ENCODE measurements around the gene DNLZ. TPM values are rescaled to one million over a fixed set of nuclear protein-coding genes. Genes with fewer than 3 reads are reported as not detected.
A peak's percentile ranks its signal among the peaks of the same experiment; 100 is the strongest.
"Not testable (repeated sequence)": the region's sequence is repeated elsewhere in the genome, so short reads cannot be mapped to it uniquely, and the experiment has no call there.

DNLZ gene
- total and polyA plus RNA-seq, 5 donors from 2014 or later: 25.5 to 67.9 (median 57.6) TPM

DNA sequence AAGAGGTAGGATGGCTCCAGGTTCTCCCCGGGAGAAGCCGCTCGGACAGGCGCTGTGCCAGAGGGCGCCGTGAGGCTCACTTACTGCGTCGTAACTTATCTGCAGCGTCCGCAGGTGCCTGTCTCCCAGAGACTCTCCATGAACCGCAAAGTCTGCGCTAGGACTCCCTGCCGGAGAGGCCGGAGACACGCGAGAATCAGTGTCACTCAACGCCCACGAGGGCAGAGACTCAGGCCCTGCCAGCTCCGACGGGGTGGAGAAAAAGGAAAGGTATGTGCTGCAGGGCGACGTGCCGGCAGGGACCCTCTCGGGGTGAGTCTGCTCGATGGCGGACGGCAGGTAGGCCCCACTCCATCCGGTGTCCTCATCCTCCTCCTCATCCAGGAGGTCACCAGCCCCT, 43.5 kb upstream of the DNLZ start:
- not testable (repeated sequence) for H3K36me3 ChIP-seq (ENCODE audit: control insufficient read depth, insufficient read depth, low read length); H3K27ac Mint-ChIP-seq; H3K27me3 Mint-ChIP-seq; H3K27me3 ChIP-seq (ENCODE audit: control insufficient read depth, insufficient read depth, low read length); ATAC-seq (ENCODE audit: low read depth in 2 of 2); H3K27ac ChIP-seq (ENCODE audit: insufficient read depth, low read length, poor library complexity, severe bottlenecking); H3K4me3 ChIP-seq (ENCODE audit: low read depth, low read length); H3K9me3 ChIP-seq (ENCODE audit: control insufficient read depth in 2 of 2, low read length in 2 of 2); H3K9me3 Mint-ChIP-seq; DNase-seq
- peaks cover 59% of the 10 kb centered on the region for H3K4me1 ChIP-seq (ENCODE audit: control insufficient read depth, insufficient read depth, low read length, poor library complexity, severe bottlenecking)
- H3K4me3 Mint-ChIP-seq: peak overlapping the region in 1 of 4 donors; percentile 74
- H3K36me3 Mint-ChIP-seq: peaks cover 13% of the 10 kb centered on the region
- peaks cover 9 to 74% (median 45%) of the 10 kb centered on the region in 4 donors for H3K4me1 Mint-ChIP-seq

DNA sequence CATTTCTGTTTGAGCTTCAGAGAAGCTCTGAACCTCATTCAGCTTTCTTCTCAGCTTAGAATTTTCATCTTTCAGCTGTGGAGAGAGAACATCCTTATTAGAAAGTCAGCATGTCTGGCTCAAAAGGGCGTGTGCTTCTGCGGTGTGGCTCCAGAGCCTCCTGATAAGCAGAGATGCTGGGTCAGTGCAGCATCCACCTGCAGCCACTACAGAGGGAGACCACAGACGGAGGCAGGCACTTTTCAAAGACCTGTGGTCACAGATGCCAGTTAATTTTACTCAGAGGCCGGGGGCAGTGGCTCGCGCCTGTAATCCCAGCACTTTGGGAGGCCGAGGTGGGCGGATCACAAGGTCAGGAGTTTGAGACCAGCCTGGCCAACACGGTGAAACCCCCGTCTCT, 42.4 kb upstream of the DNLZ start:
- Mint-ChIP-seq H3K27ac (peak overlapping the region in 1 of 3 donors; percentile 90), H3K4me1 (peaks cover 9 to 66% (median 36%) of the 10 kb centered on the region in 4 donors), H3K36me3 (peaks cover 11% of the 10 kb centered on the region), H3K4me3 (peak overlapping the region in 2 of 4 donors; percentile 27 to 90)
- not testable (repeated sequence) for DNase-seq; H3K9me3 Mint-ChIP-seq; H3K27me3 ChIP-seq (ENCODE audit: control insufficient read depth, insufficient read depth, low read length); H3K9me3 ChIP-seq (ENCODE audit: control insufficient read depth in 2 of 2, low read length in 2 of 2); ATAC-seq (ENCODE audit: low read depth in 2 of 2); H3K36me3 ChIP-seq (ENCODE audit: control insufficient read depth, insufficient read depth, low read length); H3K27me3 Mint-ChIP-seq; H3K4me3 ChIP-seq (ENCODE audit: low read depth, low read length)
- peak overlapping the region; percentile 85 for H3K27ac ChIP-seq (ENCODE audit: insufficient read depth, low read length, poor library complexity, severe bottlenecking)
- peaks cover 48% of the 10 kb centered on the region for H3K4me1 ChIP-seq (ENCODE audit: control insufficient read depth, insufficient read depth, low read length, poor library complexity, severe bottlenecking)

DNA sequence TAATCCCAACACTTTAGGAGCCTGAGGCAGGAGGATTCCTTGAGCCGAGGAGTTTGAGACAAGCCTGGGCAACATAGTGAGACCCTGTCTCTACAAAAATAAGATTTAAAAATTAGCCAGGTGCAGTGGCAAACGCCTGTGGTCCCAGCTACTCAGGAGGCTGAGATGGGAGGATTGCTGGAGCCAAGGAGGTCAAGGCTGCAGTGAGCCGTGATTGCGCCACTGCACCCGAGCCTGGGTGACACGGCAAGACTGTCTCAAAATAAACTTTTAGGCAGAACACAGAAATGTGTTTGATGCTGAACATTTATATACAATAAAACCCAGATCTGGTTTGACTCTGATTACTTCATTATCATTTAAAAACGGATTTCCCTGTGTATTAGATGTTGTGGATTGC, 41.9 kb upstream of the DNLZ start:
- Histone ChIP-seq H3K4me1 (ENCODE audit: control insufficient read depth, insufficient read depth, low read length, poor library complexity, severe bottlenecking) (peaks cover 49% of the 10 kb centered on the region), H3K4me3 (ENCODE audit: low read depth, low read length) (no peak overlapping the region), H3K27me3 (ENCODE audit: control insufficient read depth, insufficient read depth, low read length) (no peaks in the 10 kb centered on the region), H3K36me3 (ENCODE audit: control insufficient read depth, insufficient read depth, low read length) (peaks cover 10% of the 10 kb centered on the region), H3K27ac (ENCODE audit: insufficient read depth, low read length, poor library complexity, severe bottlenecking) (peak overlapping the region; percentile 85), H3K9me3 (ENCODE audit: control insufficient read depth in 2 of 2, low read length in 2 of 2) (no peaks in the 10 kb centered on the region)
- Mint-ChIP-seq H3K4me1 (peaks cover 9 to 66% (median 35%) of the 10 kb centered on the region in 4 donors), H3K27ac (peak overlapping the region in 1 of 3 donors; percentile 90), H3K27me3 (no peaks in the 10 kb centered on the region), H3K36me3 (peaks cover 11% of the 10 kb centered on the region), H3K9me3 (no peaks in the 10 kb centered on the region), H3K4me3 (peak overlapping the region in 2 of 4 donors; percentile 16 to 90)
- DNase-seq (no peak), ATAC-seq (ENCODE audit: low read depth in 2 of 2) (no peak)

DNA sequence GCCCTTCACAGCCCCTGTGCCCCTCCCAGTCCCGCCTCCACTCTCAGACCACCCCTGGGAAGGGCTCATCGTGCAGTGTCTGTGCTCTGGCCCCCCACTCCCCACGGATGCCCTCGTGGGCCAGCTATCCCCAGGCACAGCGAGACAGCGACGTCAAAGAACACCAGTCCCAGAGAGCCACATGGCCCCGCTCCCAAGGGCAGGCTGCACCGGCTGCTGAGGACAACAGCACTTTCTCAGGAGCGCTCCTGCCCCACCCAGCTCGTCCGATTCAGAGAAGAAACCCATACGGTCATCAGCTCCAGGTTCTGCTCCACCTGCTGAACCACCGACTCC, 41.2 kb upstream of the DNLZ start:
- H3K27ac ChIP-seq (ENCODE audit: insufficient read depth, low read length, poor library complexity, severe bottlenecking): peak overlapping the region; percentile 85
- DNase-seq (no peak), ATAC-seq (ENCODE audit: low read depth in 2 of 2) (no peak)
- H3K36me3 Mint-ChIP-seq: peaks cover 11% of the 10 kb centered on the region
- peak overlapping the region; percentile 58 to 90 (median 90) for H3K27ac Mint-ChIP-seq
- no peaks in the 10 kb centered on the region for H3K9me3 ChIP-seq (ENCODE audit: control insufficient read depth in 2 of 2, low read length in 2 of 2)
- peaks cover 10% of the 10 kb centered on the region for H3K36me3 ChIP-seq (ENCODE audit: control insufficient read depth, insufficient read depth, low read length)
- no peaks in the 10 kb centered on the region for H3K27me3 Mint-ChIP-seq
- H3K4me1 ChIP-seq (ENCODE audit: control insufficient read depth, insufficient read depth, low read length, poor library complexity, severe bottlenecking): peaks cover 51% of the 10 kb centered on the region
- peaks cover 9 to 65% (median 35%) of the 10 kb centered on the region in 4 donors for H3K4me1 Mint-ChIP-seq
- peak overlapping the region; percentile 55 for H3K4me3 ChIP-seq (ENCODE audit: low read depth, low read length)
- peak overlapping the region; percentile 16 to 90 (median 76) for H3K4me3 Mint-ChIP-seq
- H3K27me3 ChIP-seq (ENCODE audit: control insufficient read depth, insufficient read depth, low read length): no peaks in the 10 kb centered on the region
- H3K9me3 Mint-ChIP-seq: no peaks in the 10 kb centered on the region

GRCh38 chr9:136403915-136404800, 40.6 kb upstream of the DNLZ start:
- peak overlapping the region; percentile 76 to 94 (median 83) for H3K4me3 Mint-ChIP-seq
- H3K27ac Mint-ChIP-seq: peak overlapping the region; percentile 87 to 90 (median 90)
- Histone ChIP-seq H3K36me3 (ENCODE audit: control insufficient read depth, insufficient read depth, low read length) (peaks cover 10% of the 10 kb centered on the region), H3K27ac (ENCODE audit: insufficient read depth, low read length, poor library complexity, severe bottlenecking) (peak overlapping the region; percentile 85), H3K9me3 (ENCODE audit: control insufficient read depth in 2 of 2, low read length in 2 of 2) (no peaks in the 10 kb centered on the region), H3K4me3 (ENCODE audit: low read depth, low read length) (peak overlapping the region; percentile 55), H3K4me1 (ENCODE audit: control insufficient read depth, insufficient read depth, low read length, poor library complexity, severe bottlenecking) (peaks cover 50% of the 10 kb centered on the region), H3K27me3 (ENCODE audit: control insufficient read depth, insufficient read depth, low read length) (no peaks in the 10 kb centered on the region)
- H3K36me3 Mint-ChIP-seq: peaks cover 11% of the 10 kb centered on the region
- no peak for ATAC-seq (ENCODE audit: low read depth in 2 of 2)
- H3K27me3 Mint-ChIP-seq: no peaks in the 10 kb centered on the region
- peaks cover 9 to 62% (median 35%) of the 10 kb centered on the region in 4 donors for H3K4me1 Mint-ChIP-seq
- no peaks in the 10 kb centered on the region for H3K9me3 Mint-ChIP-seq
- DNase-seq: peak; percentile 35 to 72 (median 39)

DNA sequence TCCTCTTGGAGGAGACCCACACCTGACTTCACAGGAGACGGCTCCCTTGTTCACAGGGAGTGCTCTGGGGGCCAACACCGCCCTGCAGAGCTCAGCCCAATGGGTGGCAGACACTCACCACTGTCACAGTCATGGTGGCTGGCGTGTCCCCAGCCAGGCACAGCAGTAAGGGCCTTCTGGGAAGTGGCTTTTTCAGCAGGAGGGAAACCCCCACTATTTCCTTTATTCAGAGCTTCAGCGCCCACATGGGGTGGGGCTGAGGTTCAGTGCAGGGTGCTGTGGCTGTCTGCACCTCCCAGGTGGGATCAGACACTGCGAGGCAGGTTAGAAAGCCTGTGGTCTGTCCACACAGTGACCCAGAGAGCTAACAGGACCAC, 40.0 kb upstream of the DNLZ start:
- Mint-ChIP-seq H3K27me3 (no peaks in the 10 kb centered on the region), H3K9me3 (no peaks in the 10 kb centered on the region), H3K4me3 (peak overlapping the region; percentile 72 to 94 (median 83)), H3K27ac (peak overlapping the region; percentile 87 to 90 (median 90)), H3K4me1 (peaks cover 9 to 62% (median 35%) of the 10 kb centered on the region in 4 donors), H3K36me3 (peaks cover 6% of the 10 kb centered on the region)
- peaks cover 10% of the 10 kb centered on the region for H3K36me3 ChIP-seq (ENCODE audit: control insufficient read depth, insufficient read depth, low read length)
- H3K4me1 ChIP-seq (ENCODE audit: control insufficient read depth, insufficient read depth, low read length, poor library complexity, severe bottlenecking): peaks cover 50% of the 10 kb centered on the region
- H3K4me3 ChIP-seq (ENCODE audit: low read depth, low read length): peak overlapping the region; percentile 13
- no peaks in the 10 kb centered on the region for H3K27me3 ChIP-seq (ENCODE audit: control insufficient read depth, insufficient read depth, low read length)
- peak overlapping the region; percentile 85 for H3K27ac ChIP-seq (ENCODE audit: insufficient read depth, low read length, poor library complexity, severe bottlenecking)
- no peaks in the 10 kb centered on the region for H3K9me3 ChIP-seq (ENCODE audit: control insufficient read depth in 2 of 2, low read length in 2 of 2)
- DNase-seq: peak; percentile 57 to 89 (median 71)
- ATAC-seq (ENCODE audit: low read depth in 2 of 2): peak; percentile 83 to 84

DNA sequence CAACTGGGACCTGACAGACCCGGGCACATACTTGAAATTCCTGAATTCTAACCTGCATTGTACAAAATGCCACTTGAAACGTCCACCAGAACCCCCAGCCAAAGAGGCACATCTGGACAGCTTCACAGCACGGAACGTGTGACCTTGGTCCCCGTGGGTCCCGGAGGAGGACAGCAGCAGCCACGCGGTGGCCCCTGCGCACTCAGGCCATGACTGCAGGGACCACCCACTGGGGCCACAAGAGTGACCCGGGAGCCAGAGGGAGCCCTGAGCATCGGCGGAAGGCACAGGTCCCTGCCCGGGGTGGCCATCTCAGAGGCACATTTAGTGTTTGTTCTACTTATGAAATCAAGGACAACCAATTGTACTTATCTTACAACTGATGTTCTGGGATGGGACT, 38.5 kb upstream of the DNLZ start:
- Histone ChIP-seq H3K4me1 (ENCODE audit: control insufficient read depth, insufficient read depth, low read length, poor library complexity, severe bottlenecking) (peaks cover 51% of the 10 kb centered on the region), H3K27ac (ENCODE audit: insufficient read depth, low read length, poor library complexity, severe bottlenecking) (no peak overlapping the region), H3K27me3 (ENCODE audit: control insufficient read depth, insufficient read depth, low read length) (no peaks in the 10 kb centered on the region), H3K36me3 (ENCODE audit: control insufficient read depth, insufficient read depth, low read length) (peaks cover 10% of the 10 kb centered on the region), H3K9me3 (ENCODE audit: control insufficient read depth in 2 of 2, low read length in 2 of 2) (no peaks in the 10 kb centered on the region), H3K4me3 (ENCODE audit: low read depth, low read length) (no peak overlapping the region)
- ATAC-seq (ENCODE audit: low read depth in 2 of 2): no peak
- Mint-ChIP-seq H3K27ac (no peak overlapping the region), H3K9me3 (no peaks in the 10 kb centered on the region), H3K4me1 (peaks cover 9 to 61% (median 34%) of the 10 kb centered on the region in 4 donors), H3K36me3 (no peaks in the 10 kb centered on the region), H3K4me3 (peak overlapping the region in 2 of 4 donors; percentile 35 to 85), H3K27me3 (no peaks in the 10 kb centered on the region)
- DNase-seq: no peak
